Bronchial epithelial cell (primary cell): ENCODE measurements around the gene PDE8A. TPM values are rescaled to one million over a fixed set of nuclear protein-coding genes. Genes with fewer than 3 reads are reported as not detected.

Experiments used
- DNase-seq: peaks from one replicate; pipeline ENCODE4 v3.0.0-alpha.2; 2010; ENCODE audit warnings: low read depth
- FAIRE-seq: peaks from 2 replicates; lab custom pipeline; 2011; peaks lifted over from hg19 to GRCh38; lab: Jason Lieb, UNC
- H3K27me3 ChIP-seq: 2 replicates; pipeline ENCODE4 v1.5.1; 2011; ENCODE audit warnings: low read length; ENCODE audit not compliant: control insufficient read depth, insufficient read depth
- H3K36me3 ChIP-seq: 2 replicates; pipeline ENCODE4 v1.5.1; 2011; ENCODE audit warnings: low read length; ENCODE audit not compliant: control insufficient read depth, insufficient read depth
- H3K4me3 ChIP-seq: 2 replicates; pipeline ENCODE4 v1.5.1; 2011; ENCODE audit warnings: mild to moderate bottlenecking, low read depth, low read length, control low read depth
- CTCF ChIP-seq: IDR thresholded peaks from 2 replicates; pipeline ENCODE4 v1.5.1; 2011; ENCODE audit warnings: mild to moderate bottlenecking, moderate library complexity, low read length, control low read depth, inconsistent platforms; ENCODE audit not compliant: insufficient read depth, severe bottlenecking
- total RNA-seq: library from RNA; depleted of rRNA; stranded (reverse); fragments of >200 nt; gene quantifications from 2 replicates; pipeline ENCODE4 v1.2.1, GENCODE V29; 2014

The PDE8A gene
- 11.6 and 17.0 TPM in 2 replicates for total RNA-seq

- Histone ChIP-seq H3K36me3 (no peaks in the 10 kb centered on the region), H3K27me3 (no peaks in the 10 kb centered on the region), H3K4me3 (peak within 1 kb of the TSS; percentile 77)
- no peak for DNase-seq
- FAIRE-seq: no peak
- no peak for TF ChIP-seq CTCF
These were observed at the start of gene PDE8A for GRCh38 chr15:84981711-84982300. TSS of gene PDE8A (plus strand) at chr15:84981856. CDS start at chr15:84982163, 307 bp downstream.

- Histone ChIP-seq H3K27me3 (no peaks in the 10 kb centered on the region), H3K36me3 (no peaks in the 10 kb centered on the region), H3K4me3 (no peak overlapping the region)
- no peak for DNase-seq
- FAIRE-seq: no peak
- peak; percentile 13 for TF ChIP-seq CTCF
These were observed 46.5 kb upstream of the PDE8A start for GRCh38 chr15:84934942-84935729.

- H3K36me3 ChIP-seq: no peaks in the 10 kb centered on the region
- FAIRE-seq (no peak), DNase-seq (no peak)
- H3K4me3 ChIP-seq: no peak overlapping the region
- no peaks in the 10 kb centered on the region for H3K27me3 ChIP-seq
- TF ChIP-seq CTCF: no peak
These were observed 44.5 kb upstream of the PDE8A start for GRCh38 chr15:84937144-84937543.

GRCh38 chr15:84938726-84939125, 42.9 kb upstream of the PDE8A start:
- FAIRE-seq (no peak), DNase-seq (no peak)
- Histone ChIP-seq H3K36me3 (no peaks in the 10 kb centered on the region), H3K4me3 (no peak overlapping the region), H3K27me3 (no peaks in the 10 kb centered on the region)
- no peak for TF ChIP-seq CTCF

- FAIRE-seq (no peak), DNase-seq (no peak)
- no peaks in the 10 kb centered on the region for H3K27me3 ChIP-seq
- H3K4me3 ChIP-seq: no peak overlapping the region
- TF ChIP-seq CTCF: no peak
- no peaks in the 10 kb centered on the region for H3K36me3 ChIP-seq
These were observed 41.3 kb upstream of the PDE8A start for GRCh38 chr15:84940399-84940798.
